Vagina (tissue), 2 donors: Measurements from ENCODE around the gene FBXO38.

Experiments used
- POLR2A ChIP-seq, 2 donors: fragments of 450-650 bp; IDR thresholded peaks; one replicate each; pipeline ENCODE4 v1.6.1; 2017; ENCODE audit warnings: antibody characterized with exemption in 2 of 2, mild to moderate bottlenecking in 2 of 2, moderate library complexity in 2 of 2
- POLR2AphosphoS5 ChIP-seq, 2 donors: sonication (generic); formaldehyde crosslinking; IDR thresholded peaks; one replicate each; pipeline ENCODE4 v1.9.0; 2017; ENCODE audit warnings: antibody characterized with exemption in 2 of 2, mild to moderate bottlenecking in 2 of 2, low read depth in 1 of 2; ENCODE audit not compliant: insufficient read depth in 1 of 2
- TF ChIP-seq, protein P1 (sequence below), 3 experiments: fragments of 450-650 bp in 2 of 3; fragments of 200-600 bp in 1 of 3; sonication (generic) in 1 of 3; IDR thresholded peaks; one replicate each; pipeline ENCODE4 v1.5.1; 2017 to 2019; ENCODE audit warnings: antibody characterized with exemption in 3 of 3, mild to moderate bottlenecking in 2 of 3, moderate library complexity in 2 of 3

DNA sequence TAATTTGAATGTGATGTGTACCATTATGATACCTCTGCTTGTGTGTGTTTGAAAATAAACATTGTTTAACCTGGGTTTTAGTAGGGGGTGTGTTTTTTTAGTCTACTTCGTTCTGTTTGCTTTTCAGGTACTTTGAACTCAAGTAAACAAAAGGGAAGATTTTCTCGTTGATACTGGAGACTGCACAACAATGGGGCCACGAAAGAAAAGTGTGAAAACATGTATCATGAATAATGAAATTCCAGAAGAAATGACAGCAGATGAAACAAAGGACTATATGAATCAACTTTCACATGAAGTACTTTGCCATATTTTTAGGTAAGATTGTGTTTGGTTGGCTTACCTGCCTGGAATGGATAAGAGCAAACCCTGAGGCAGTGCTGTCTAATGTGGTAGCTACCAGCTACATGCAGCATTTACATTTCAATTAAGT is 10.8 kb downstream of the FBXO38 start:
- TF ChIP-seq, protein P1, sequence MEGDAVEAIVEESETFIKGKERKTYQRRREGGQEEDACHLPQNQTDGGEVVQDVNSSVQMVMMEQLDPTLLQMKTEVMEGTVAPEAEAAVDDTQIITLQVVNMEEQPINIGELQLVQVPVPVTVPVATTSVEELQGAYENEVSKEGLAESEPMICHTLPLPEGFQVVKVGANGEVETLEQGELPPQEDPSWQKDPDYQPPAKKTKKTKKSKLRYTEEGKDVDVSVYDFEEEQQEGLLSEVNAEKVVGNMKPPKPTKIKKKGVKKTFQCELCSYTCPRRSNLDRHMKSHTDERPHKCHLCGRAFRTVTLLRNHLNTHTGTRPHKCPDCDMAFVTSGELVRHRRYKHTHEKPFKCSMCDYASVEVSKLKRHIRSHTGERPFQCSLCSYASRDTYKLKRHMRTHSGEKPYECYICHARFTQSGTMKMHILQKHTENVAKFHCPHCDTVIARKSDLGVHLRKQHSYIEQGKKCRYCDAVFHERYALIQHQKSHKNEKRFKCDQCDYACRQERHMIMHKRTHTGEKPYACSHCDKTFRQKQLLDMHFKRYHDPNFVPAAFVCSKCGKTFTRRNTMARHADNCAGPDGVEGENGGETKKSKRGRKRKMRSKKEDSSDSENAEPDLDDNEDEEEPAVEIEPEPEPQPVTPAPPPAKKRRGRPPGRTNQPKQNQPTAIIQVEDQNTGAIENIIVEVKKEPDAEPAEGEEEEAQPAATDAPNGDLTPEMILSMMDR (IDR thresholded peaks at IDR 0.05): no peak
- TF ChIP-seq POLR2A (IDR thresholded peaks at IDR 0.05) (no peak), POLR2AphosphoS5 (IDR thresholded peaks at IDR 0.05; ENCODE audit: insufficient read depth in 1 of 2, low read depth in 1 of 2) (no peak)
